WI38 (cell line): ENCODE measurements around the gene CLCN4.

Experiments
- H3K4me3 ChIP-seq: 2 replicates; pipeline ENCODE4 v1.5.1; 2011; ENCODE audit warnings: low read depth, mild to moderate bottlenecking, control low read depth, low read length
- CTCF ChIP-seq: IDR thresholded peaks from 2 replicates; pipeline ENCODE4 v1.5.1; 2012; ENCODE audit warnings: low read depth, mild to moderate bottlenecking, control low read depth, low read length

The CLCN4 gene

GRCh38 chrX:10280071-10280470, 123.3 kb downstream of the CLCN4 start:
- no peak overlapping the region for H3K4me3 ChIP-seq
- no peak for TF ChIP-seq CTCF

- no peak for TF ChIP-seq CTCF
- H3K4me3 ChIP-seq: no peak overlapping the region
These were observed 125.7 kb downstream of the CLCN4 start for GRCh38 chrX:10282490-10282889.

- TF ChIP-seq CTCF: no peak
- H3K4me3 ChIP-seq: no peak overlapping the region
These were observed 129.4 kb downstream of the CLCN4 start for GRCh38 chrX:10286195-10286594.
